HG03460 (cell line): ENCODE data around the gene CARD10.

ENCODE experiments used
- ATAC-seq: cut with Tn5 transposase; IDR thresholded peaks from one replicate; pipeline ENCODE4 v1.9.1; 2021; ENCODE audit not compliant: unreplicated experiment

The CARD10 gene

GRCh38 chr22:37442537-37442936 is 76.7 kb downstream of the CARD10 start:
- ATAC-seq, result no peak

GRCh38 chr22:37442135-37442534 is 77.1 kb downstream of the CARD10 start:
- ATAC-seq, result no peak

GRCh38 chr22:37440875-37441274 is 78.3 kb downstream of the CARD10 start:
- ATAC-seq, result no peak
